ENCODE data around the gene RFX3. TPM values are rescaled to one million over a fixed set of nuclear protein-coding genes. Genes with fewer than 3 reads are reported as not detected.

The RFX3 gene
- total RNA-seq, 1 experiment from 2014 or later: 9.9 TPM

DNA sequence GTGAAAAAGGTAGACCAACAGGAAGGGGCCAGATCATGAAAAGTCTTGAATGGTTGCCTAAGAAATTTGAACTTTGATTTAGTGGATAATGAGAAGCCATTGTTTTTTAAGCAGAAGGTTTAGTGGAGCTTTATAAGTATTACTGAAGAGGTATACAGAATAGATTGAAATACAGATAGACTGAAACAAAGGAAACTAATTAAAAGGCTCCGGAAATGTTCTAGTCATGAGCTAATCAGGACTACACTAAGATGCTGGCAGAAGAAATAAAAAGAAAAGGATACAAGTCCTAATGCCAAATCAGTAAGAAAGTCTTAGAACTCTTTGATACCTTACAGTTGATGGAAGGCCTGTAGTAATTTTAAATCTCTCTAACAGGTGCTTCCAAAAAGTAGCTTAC lies 45.7 kb upstream of the RFX3 start:
- Histone ChIP-seq H3K23ac (ENCODE audit: insufficient read length, low read depth, low read length) (no peak overlapping the region), H2BK15ac (ENCODE audit: low read depth, low read length) (no peak overlapping the region), H2BK5ac (ENCODE audit: insufficient read length, low read length) (no peak overlapping the region), H3K23me2 (ENCODE audit: insufficient read length, low read depth, low read length, poor library complexity, severe bottlenecking) (no peaks in the 10 kb centered on the region), H3K56ac (ENCODE audit: insufficient read length, low read depth, low read length) (no peak overlapping the region), H3K4me1 (ENCODE audit: insufficient read depth, low read length) (no peaks in the 10 kb centered on the region), H3K27ac (ENCODE audit: insufficient read length, low read depth, low read length) (no peak overlapping the region), H2BK20ac (ENCODE audit: low read depth, low read length, poor library complexity, severe bottlenecking) (no peak overlapping the region), H4K20me1 (ENCODE audit: control insufficient read depth, insufficient read depth, insufficient read length) (no peaks in the 10 kb centered on the region), H3K79me2 (ENCODE audit: insufficient read depth, low read length) (no peaks in the 10 kb centered on the region), H3K9ac (ENCODE audit: extremely low read depth, insufficient read length, low read length) (no peak overlapping the region), H3K4me2 (ENCODE audit: insufficient read depth, insufficient read length, low read length) (no peak overlapping the region), H2BK120ac (ENCODE audit: low read depth, low read length, poor library complexity, severe bottlenecking) (no peak overlapping the region), H3K14ac (ENCODE audit: insufficient read depth, low read length) (no peak overlapping the region), H2AK5ac (ENCODE audit: insufficient read length, low read length) (no peak overlapping the region), H4K91ac (ENCODE audit: insufficient read length, low read depth, low read length) (no peak overlapping the region), H3K79me1 (ENCODE audit: insufficient read depth, low read depth, low read length, poor library complexity, severe bottlenecking) (no peaks in the 10 kb centered on the region), H3K27me3 (ENCODE audit: insufficient read depth, low read length) (no peaks in the 10 kb centered on the region), H4K8ac (replicated peaks; ENCODE audit: insufficient read length, low read depth, low read length) (no peak overlapping the region), H2BK12ac (ENCODE audit: insufficient read length, low read depth, low read length) (no peak overlapping the region), H2AFZ (ENCODE audit: low read length) (no peak overlapping the region), H3K4ac (ENCODE audit: low read depth, low read length) (no peak overlapping the region), H3T11ph (ENCODE audit: low read length) (no peak overlapping the region), H4K5ac (ENCODE audit: insufficient read length, low read depth, low read length) (no peak overlapping the region), H3K18ac (ENCODE audit: insufficient read length, low read depth, low read length) (no peak overlapping the region), H3K9me3 (ENCODE audit: control insufficient read depth, low read depth, low read length) (no peaks in the 10 kb centered on the region)
- no CpG with 5 or more reads among the region's 1 CpG for WGBS (ENCODE audit: extremely low coverage, insufficient read length, low lambda C conversion rate)
- TF ChIP-seq, protein P1, sequence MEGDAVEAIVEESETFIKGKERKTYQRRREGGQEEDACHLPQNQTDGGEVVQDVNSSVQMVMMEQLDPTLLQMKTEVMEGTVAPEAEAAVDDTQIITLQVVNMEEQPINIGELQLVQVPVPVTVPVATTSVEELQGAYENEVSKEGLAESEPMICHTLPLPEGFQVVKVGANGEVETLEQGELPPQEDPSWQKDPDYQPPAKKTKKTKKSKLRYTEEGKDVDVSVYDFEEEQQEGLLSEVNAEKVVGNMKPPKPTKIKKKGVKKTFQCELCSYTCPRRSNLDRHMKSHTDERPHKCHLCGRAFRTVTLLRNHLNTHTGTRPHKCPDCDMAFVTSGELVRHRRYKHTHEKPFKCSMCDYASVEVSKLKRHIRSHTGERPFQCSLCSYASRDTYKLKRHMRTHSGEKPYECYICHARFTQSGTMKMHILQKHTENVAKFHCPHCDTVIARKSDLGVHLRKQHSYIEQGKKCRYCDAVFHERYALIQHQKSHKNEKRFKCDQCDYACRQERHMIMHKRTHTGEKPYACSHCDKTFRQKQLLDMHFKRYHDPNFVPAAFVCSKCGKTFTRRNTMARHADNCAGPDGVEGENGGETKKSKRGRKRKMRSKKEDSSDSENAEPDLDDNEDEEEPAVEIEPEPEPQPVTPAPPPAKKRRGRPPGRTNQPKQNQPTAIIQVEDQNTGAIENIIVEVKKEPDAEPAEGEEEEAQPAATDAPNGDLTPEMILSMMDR (conservative IDR thresholded peaks at IDR 0.05): no peak
- H3K4me3 Mint-ChIP-seq: no peak overlapping the region
- H3K4me1 Mint-ChIP-seq: no peaks in the 10 kb centered on the region
- no peaks in the 10 kb centered on the region for H3K27me3 Mint-ChIP-seq (ENCODE audit: low read depth)
- DNase-seq: no peak
- H3K36me3 Mint-ChIP-seq (ENCODE audit: insufficient read depth in 1 of 3, low read depth in 3 of 3): no peaks in the 10 kb centered on the region
- H3K27ac Mint-ChIP-seq: no peak overlapping the region
- no peaks in the 10 kb centered on the region for H3K9me3 Mint-ChIP-seq

Data from H9 (cell line).